NT2/D1 (cell line): ENCODE results near the gene KAZN.

Experiments
- DNase-seq: peaks from one replicate; pipeline ENCODE4 v3.0.0-alpha.2; 2011; ENCODE audit warnings: low read depth, low spot score
- H3K27me3 ChIP-seq: 2 replicates; pipeline ENCODE4 v1.6.0; 2011; ENCODE audit warnings: mild to moderate bottlenecking; ENCODE audit not compliant: insufficient read length, insufficient read depth
- H3K36me3 ChIP-seq: 2 replicates; pipeline ENCODE4 v1.6.1; 2011; ENCODE audit warnings: mild to moderate bottlenecking, low read length, mixed read lengths; ENCODE audit not compliant: insufficient read depth, insufficient read length
- H3K4me1 ChIP-seq: 2 replicates; pipeline ENCODE4 v1.5.1; 2011; ENCODE audit not compliant: insufficient read depth, insufficient read length
- H3K4me3 ChIP-seq: 2 replicates; pipeline ENCODE4 v1.5.1; 2011; ENCODE audit warnings: low read depth; ENCODE audit not compliant: insufficient read length
- H3K9ac ChIP-seq: 2 replicates; pipeline ENCODE4 v1.6.0; 2011; ENCODE audit warnings: low read depth; ENCODE audit not compliant: insufficient read length
- H3K9me3 ChIP-seq: 2 replicates; pipeline ENCODE4 v1.5.1; 2011; ENCODE audit warnings: mild to moderate bottlenecking, low read length; ENCODE audit not compliant: insufficient read depth
- SUZ12 ChIP-seq: IDR thresholded peaks from 2 replicates; pipeline ENCODE4 v1.6.1; 2011; ENCODE audit not compliant: insufficient read length, insufficient read depth; ENCODE audit errors: extremely low read depth
- YY1 ChIP-seq: IDR thresholded peaks from 2 replicates; pipeline ENCODE4 v1.6.1; 2011; ENCODE audit not compliant: insufficient read length, insufficient read depth
- ZNF274 ChIP-seq: IDR thresholded peaks from 2 replicates; pipeline ENCODE4 v1.6.1; 2011; ENCODE audit warnings: mild to moderate bottlenecking, low read depth, low read length

The KAZN gene

GRCh38 chr1:15137809-15138208, 539.3 kb downstream of the KAZN start:
- Histone ChIP-seq H3K36me3 (no peaks in the 10 kb centered on the region), H3K4me1 (no peaks in the 10 kb centered on the region), H3K27me3 (no peaks in the 10 kb centered on the region), H3K9ac (no peak overlapping the region), H3K9me3 (no peaks in the 10 kb centered on the region), H3K4me3 (no peak overlapping the region)
- TF ChIP-seq ZNF274 (no peak), YY1 (no peak), SUZ12 (no peak)
- DNase-seq, result no peak

GRCh38 chr1:15139654-15140350, 541.3 kb downstream of the KAZN start:
- no peak for DNase-seq
- H3K4me1 ChIP-seq, result no peaks in the 10 kb centered on the region
- no peaks in the 10 kb centered on the region for H3K36me3 ChIP-seq
- no peak overlapping the region for H3K9ac ChIP-seq
- no peak overlapping the region for H3K4me3 ChIP-seq
- TF ChIP-seq ZNF274 (no peak), SUZ12 (no peak), YY1 (no peak)
- H3K9me3 ChIP-seq, result no peaks in the 10 kb centered on the region
- no peaks in the 10 kb centered on the region for H3K27me3 ChIP-seq

- Histone ChIP-seq H3K9ac (no peak overlapping the region), H3K27me3 (no peaks in the 10 kb centered on the region), H3K4me1 (no peaks in the 10 kb centered on the region), H3K36me3 (no peaks in the 10 kb centered on the region), H3K4me3 (no peak overlapping the region), H3K9me3 (no peaks in the 10 kb centered on the region)
- TF ChIP-seq ZNF274 (no peak), YY1 (no peak), SUZ12 (no peak)
- no peak for DNase-seq
Observed at GRCh38 chr1:15141935-15142539, 543.6 kb downstream of the KAZN start.

- Histone ChIP-seq H3K9ac (no peak overlapping the region), H3K4me1 (no peaks in the 10 kb centered on the region), H3K4me3 (no peak overlapping the region), H3K9me3 (no peaks in the 10 kb centered on the region), H3K36me3 (no peaks in the 10 kb centered on the region), H3K27me3 (peaks cover 1% of the 10 kb centered on the region)
- no peak for DNase-seq
- TF ChIP-seq SUZ12 (no peak), ZNF274 (no peak), YY1 (no peak)
Observed at GRCh38 chr1:15145327-15145726, 546.8 kb downstream of the KAZN start.

- Histone ChIP-seq H3K9me3 (no peaks in the 10 kb centered on the region), H3K4me1 (no peaks in the 10 kb centered on the region), H3K36me3 (no peaks in the 10 kb centered on the region), H3K4me3 (no peak overlapping the region), H3K27me3 (peaks cover 6% of the 10 kb centered on the region), H3K9ac (no peak overlapping the region)
- no peak for DNase-seq
- TF ChIP-seq ZNF274 (no peak), SUZ12 (no peak), YY1 (no peak)
Observed at GRCh38 chr1:15146142-15146680, 547.7 kb downstream of the KAZN start.

- no peak for DNase-seq
- Histone ChIP-seq H3K27me3 (peaks cover 6% of the 10 kb centered on the region), H3K9me3 (no peaks in the 10 kb centered on the region), H3K36me3 (no peaks in the 10 kb centered on the region), H3K4me1 (no peaks in the 10 kb centered on the region), H3K9ac (no peak overlapping the region), H3K4me3 (no peak overlapping the region)
- TF ChIP-seq SUZ12, result no peak
- no peak for TF ChIP-seq YY1
- TF ChIP-seq ZNF274, result no peak
Observed at GRCh38 chr1:15146971-15147376, 548.5 kb downstream of the KAZN start.

- no peak overlapping the region for H3K4me3 ChIP-seq
- TF ChIP-seq ZNF274 (no peak), YY1 (no peak), SUZ12 (no peak)
- DNase-seq, result no peak
- peaks cover 6% of the 10 kb centered on the region for H3K27me3 ChIP-seq
- no peaks in the 10 kb centered on the region for H3K9me3 ChIP-seq
- H3K36me3 ChIP-seq, result no peaks in the 10 kb centered on the region
- H3K4me1 ChIP-seq, result no peaks in the 10 kb centered on the region
- no peak overlapping the region for H3K9ac ChIP-seq
Observed at GRCh38 chr1:15148004-15148403, 549.5 kb downstream of the KAZN start.
